Measurements from ENCODE around the gene CCDC60.

DNA sequence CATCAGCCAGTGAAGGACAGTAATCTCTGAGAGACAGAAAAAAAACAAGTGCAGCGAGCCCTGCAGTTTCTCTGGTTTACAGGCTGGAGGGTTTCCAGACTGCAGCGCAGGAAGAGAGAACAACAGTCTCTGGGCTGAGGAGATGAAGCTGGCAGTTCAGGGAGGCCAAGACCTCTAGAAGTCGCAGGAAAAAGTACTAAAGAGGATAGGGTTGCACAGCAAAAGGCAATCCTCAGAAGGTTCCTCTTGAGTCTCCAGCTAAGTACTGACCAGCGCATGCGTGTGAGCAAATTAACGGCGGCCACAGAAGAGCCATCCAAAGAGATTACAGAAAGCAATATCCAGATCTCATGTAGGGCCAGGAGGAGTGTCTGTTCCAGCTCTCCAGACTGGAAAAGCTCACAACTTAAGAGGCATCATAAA lies 12.2 kb upstream of the CCDC60 start:
- TF ChIP-seq POLR2A (IDR thresholded peaks at IDR 0.05; ENCODE audit: low read depth, low read length) (no peak), POLR2AphosphoS5 (IDR thresholded peaks at IDR 0.05; ENCODE audit: low read depth, low read length) (no peak), SPI1 (IDR thresholded peaks at IDR 0.05; ENCODE audit: low read depth, low read length) (no peak), POU2F2 (IDR thresholded peaks at IDR 0.05; ENCODE audit: low read depth, low read length) (no peak), TAF1 (IDR thresholded peaks at IDR 0.05; ENCODE audit: low read depth, low read length) (no peak), PAX5 (IDR thresholded peaks at IDR 0.05; ENCODE audit: insufficient read depth, low read length, severe bottlenecking) (no peak)

Measured in GM12891 (cell line).